Endodermal cell (in vitro differentiated cells): Measurements from ENCODE around the gene CTRB1. TPM values are rescaled to one million over a fixed set of nuclear protein-coding genes. Genes with fewer than 3 reads are reported as not detected.
"Not testable (repeated sequence)": the region's sequence is repeated elsewhere in the genome, so short reads cannot be mapped to it uniquely, and the experiment has no call there.

Experiments
- DNase-seq: peaks from one replicate; pipeline ENCODE4 v3.0.0-alpha.2; 2017
- H3K27ac ChIP-seq: 2 replicates; pipeline ENCODE4 v1.5.1; 2013; ENCODE audit warnings: mild to moderate bottlenecking, low read depth, low read length, moderate library complexity
- H3K27me3 ChIP-seq: 2 replicates; pipeline ENCODE4 v1.6.1; 2013; ENCODE audit warnings: mild to moderate bottlenecking, low read length, moderate library complexity; ENCODE audit not compliant: insufficient read depth, control insufficient read depth, poor library complexity, severe bottlenecking
- H3K36me3 ChIP-seq: 2 replicates; pipeline ENCODE4 v1.7.0; 2013; ENCODE audit warnings: mild to moderate bottlenecking, low read length, moderate library complexity; ENCODE audit not compliant: control insufficient read depth, insufficient read depth
- H3K4me1 ChIP-seq: one replicate; pipeline ENCODE4 v1.7.0; 2013; ENCODE audit warnings: low read length; ENCODE audit not compliant: control insufficient read depth, insufficient read depth
- H3K4me3 ChIP-seq: 2 replicates; pipeline ENCODE4 v1.5.1; 2013; ENCODE audit warnings: mild to moderate bottlenecking, low read length, moderate library complexity
- H3K9ac ChIP-seq: 2 replicates; pipeline ENCODE4 v1.6.1; 2013; ENCODE audit warnings: mild to moderate bottlenecking, low read length, moderate library complexity; ENCODE audit not compliant: poor library complexity, severe bottlenecking; ENCODE audit errors: extremely low read depth
- H3K9me3 ChIP-seq: 2 replicates; pipeline ENCODE4 v1.6.1; 2013; ENCODE audit warnings: mild to moderate bottlenecking, low read length, moderate library complexity; ENCODE audit not compliant: control insufficient read depth
- H3K27ac Mint-ChIP-seq: 2 replicates; pipeline ENCODE4 v1.8.0; 2020; ENCODE audit warnings: mixed read lengths
- H3K27me3 Mint-ChIP-seq: 2 replicates; pipeline ENCODE4 v1.8.0; 2021; ENCODE audit warnings: mild to moderate bottlenecking, mixed read lengths; ENCODE audit not compliant: insufficient read depth
- H3K36me3 Mint-ChIP-seq: 2 replicates; pipeline ENCODE4 v1.8.0; 2020; ENCODE audit warnings: low read depth, mixed read lengths
- H3K4me1 Mint-ChIP-seq: 2 replicates; pipeline ENCODE4 v1.8.0; 2020; ENCODE audit warnings: mixed read lengths
- H3K4me3 Mint-ChIP-seq: 2 replicates; pipeline ENCODE4 v1.8.0; 2020; ENCODE audit warnings: mild to moderate bottlenecking, moderate library complexity, mixed read lengths
- H3K9me3 Mint-ChIP-seq: 2 replicates; pipeline ENCODE4 v1.8.0; 2020; ENCODE audit warnings: mild to moderate bottlenecking, mixed read lengths
- WGBS, 2 experiments: methylation state at CpG; one replicate each; pipeline versions ENCODE4 v1.1.5 to v1.1.7; 2013; ENCODE audit warnings: missing lambda C conversion rate in 2 of 2, mixed read lengths in 1 of 2; ENCODE audit not compliant: insufficient coverage in 1 of 2, insufficient read length in 1 of 2; 5-methylcytosine and 5-hydroxymethylcytosine counted together
- total RNA-seq, 2 donors: library from RNA; stranded (reverse); fragmentation: NEBNext Ultra II Directional in 1 of 2; extraction: Animal tissue kit (Norgen Biotek cat#: 25700) in 1 of 2; gene quantifications; 2 replicates in 1 of 2; 3 replicates in 1 of 2; pipeline ENCODE4 v1.2.1, GENCODE V29; 2021
- TF ChIP-seq, protein P1 (sequence below): fragments of 200-600 bp; sonication (generic); conservative IDR thresholded peaks from 2 replicates; pipeline ENCODE4 v1.5.0; 2021; ENCODE audit warnings: antibody characterized with exemption, mild to moderate bottlenecking

The CTRB1 gene
- total RNA-seq, 2 donors from 2014 or later, result not detected

DNA sequence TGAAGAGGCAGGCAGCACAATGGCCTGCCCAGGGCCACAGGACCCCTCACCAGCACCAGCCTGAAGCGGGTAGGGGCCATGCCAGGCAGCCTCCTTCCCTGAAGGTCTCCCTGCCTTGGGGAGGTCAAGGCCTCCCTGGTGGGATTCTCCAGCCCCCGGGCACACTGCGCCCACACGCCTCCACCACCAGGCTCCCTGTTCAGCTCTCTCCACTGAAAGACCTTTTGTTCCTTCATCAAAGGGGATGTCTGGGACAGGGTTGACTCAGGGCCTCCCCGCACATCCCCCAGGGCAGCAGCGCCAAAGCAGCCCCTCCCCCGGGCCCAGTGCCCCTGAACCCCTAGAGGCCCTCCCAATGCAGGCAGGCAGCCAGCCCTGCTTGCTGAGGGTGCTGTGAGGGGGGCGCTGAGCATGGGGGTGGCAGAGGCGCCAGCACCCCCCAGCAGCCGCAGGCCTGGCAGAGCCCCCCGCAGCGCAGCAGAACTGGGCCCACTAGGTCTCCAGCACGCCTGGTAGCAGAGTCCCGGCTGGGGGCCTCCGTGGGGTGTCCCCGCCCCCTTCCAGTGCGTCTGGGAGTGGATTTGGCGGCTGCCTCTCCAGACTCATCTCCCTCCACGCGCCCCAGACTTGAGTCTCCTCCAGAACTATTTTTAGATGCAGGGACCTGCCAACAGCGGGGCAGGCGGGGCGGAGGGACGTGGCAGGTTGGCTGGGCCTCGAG lies 19.5 kb downstream of the CTRB1 start:
- Histone ChIP-seq H3K27me3 (no peaks in the 10 kb centered on the region), H3K4me1 (no peaks in the 10 kb centered on the region), H3K27ac (peak overlapping the region; percentile 81), H3K9ac (no peak overlapping the region), H3K36me3 (peaks cover 17% of the 10 kb centered on the region), H3K9me3 (no peaks in the 10 kb centered on the region), H3K4me3 (no peak overlapping the region)
- WGBS, 2 experiments, result 83 to 91% methylated on average over 8 to 25 of the region's 25 CpGs
- peaks cover 53% of the 10 kb centered on the region for H3K36me3 Mint-ChIP-seq
- no peak overlapping the region for H3K4me3 Mint-ChIP-seq
- H3K4me1 Mint-ChIP-seq, result no peaks in the 10 kb centered on the region
- TF ChIP-seq, protein P1, sequence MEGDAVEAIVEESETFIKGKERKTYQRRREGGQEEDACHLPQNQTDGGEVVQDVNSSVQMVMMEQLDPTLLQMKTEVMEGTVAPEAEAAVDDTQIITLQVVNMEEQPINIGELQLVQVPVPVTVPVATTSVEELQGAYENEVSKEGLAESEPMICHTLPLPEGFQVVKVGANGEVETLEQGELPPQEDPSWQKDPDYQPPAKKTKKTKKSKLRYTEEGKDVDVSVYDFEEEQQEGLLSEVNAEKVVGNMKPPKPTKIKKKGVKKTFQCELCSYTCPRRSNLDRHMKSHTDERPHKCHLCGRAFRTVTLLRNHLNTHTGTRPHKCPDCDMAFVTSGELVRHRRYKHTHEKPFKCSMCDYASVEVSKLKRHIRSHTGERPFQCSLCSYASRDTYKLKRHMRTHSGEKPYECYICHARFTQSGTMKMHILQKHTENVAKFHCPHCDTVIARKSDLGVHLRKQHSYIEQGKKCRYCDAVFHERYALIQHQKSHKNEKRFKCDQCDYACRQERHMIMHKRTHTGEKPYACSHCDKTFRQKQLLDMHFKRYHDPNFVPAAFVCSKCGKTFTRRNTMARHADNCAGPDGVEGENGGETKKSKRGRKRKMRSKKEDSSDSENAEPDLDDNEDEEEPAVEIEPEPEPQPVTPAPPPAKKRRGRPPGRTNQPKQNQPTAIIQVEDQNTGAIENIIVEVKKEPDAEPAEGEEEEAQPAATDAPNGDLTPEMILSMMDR, result no peak
- H3K27ac Mint-ChIP-seq, result no peak overlapping the region
- no peaks in the 10 kb centered on the region for H3K9me3 Mint-ChIP-seq
- no peaks in the 10 kb centered on the region for H3K27me3 Mint-ChIP-seq
- no peak for DNase-seq

DNA sequence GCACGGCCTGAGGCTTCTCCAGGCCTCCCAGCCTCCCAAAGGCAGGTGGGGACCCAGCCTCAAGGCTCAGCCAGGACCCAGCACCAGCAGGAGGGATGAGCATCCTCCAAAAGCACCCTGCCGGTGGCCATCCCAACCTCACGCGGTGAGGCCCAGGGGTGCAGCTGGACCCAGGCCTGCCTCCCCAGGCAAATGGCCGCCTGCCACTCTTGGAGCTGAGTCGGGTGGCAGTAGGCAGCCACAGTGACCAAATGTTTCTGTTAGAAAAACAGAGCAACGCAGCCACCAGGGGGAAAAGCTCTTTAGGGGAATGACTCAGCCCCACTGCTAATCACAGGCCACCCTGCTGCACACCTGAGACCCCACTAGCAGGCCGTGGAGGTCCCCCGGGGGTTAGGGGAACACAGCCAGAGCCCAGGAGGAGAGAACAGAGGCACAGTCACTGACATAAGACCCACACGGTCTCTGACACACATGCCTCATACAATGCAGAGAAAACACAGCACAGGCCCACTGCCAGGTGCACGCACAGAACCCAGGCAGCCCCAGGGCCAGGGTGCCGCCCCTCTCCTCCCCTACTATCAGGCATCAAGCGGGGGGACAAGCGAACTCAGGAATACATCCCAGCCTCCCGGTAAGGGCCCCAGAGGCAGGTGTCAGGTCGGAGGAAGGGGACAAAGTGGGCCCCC lies 20.2 kb downstream of the CTRB1 start:
- no peaks in the 10 kb centered on the region for H3K27me3 Mint-ChIP-seq
- Histone ChIP-seq H3K4me3 (no peak overlapping the region), H3K27ac (peak overlapping the region; percentile 81)

DNA sequence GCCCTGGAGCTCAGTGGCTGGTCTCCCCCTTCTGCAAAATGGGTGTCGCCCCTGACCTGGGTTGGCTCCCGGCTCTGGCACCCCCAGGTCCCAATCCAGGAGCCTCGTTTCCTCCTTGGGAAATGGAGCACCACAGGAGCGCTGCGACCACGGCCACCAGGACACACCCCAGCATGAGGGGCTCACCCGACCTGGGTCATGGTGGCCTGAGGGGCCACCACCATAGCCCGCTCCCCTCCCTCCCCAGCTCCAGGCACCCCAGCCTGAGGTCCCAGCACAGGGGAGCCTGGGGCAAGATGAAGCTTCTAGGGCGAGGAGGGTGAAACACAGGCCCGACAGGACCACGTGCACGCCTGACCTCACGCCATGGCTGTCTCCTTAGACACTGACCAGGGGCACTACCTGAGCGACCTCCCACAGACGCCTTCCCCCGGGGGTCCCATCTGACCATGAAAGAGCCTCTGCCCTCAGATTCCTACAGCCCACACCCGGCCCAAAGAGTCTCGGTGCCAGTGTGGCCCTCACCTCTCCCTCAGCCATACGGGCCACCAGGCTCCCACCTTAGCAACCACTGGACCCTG lies 20.8 kb downstream of the CTRB1 start:
- no peak overlapping the region for H3K4me3 ChIP-seq
- no peaks in the 10 kb centered on the region for H3K27me3 ChIP-seq
- Mint-ChIP-seq H3K4me1 (peaks cover 4% of the 10 kb centered on the region), H3K36me3 (peaks cover 51% of the 10 kb centered on the region), H3K4me3 (no peak overlapping the region), H3K27me3 (no peaks in the 10 kb centered on the region), H3K9me3 (no peaks in the 10 kb centered on the region), H3K27ac (peak overlapping the region; percentile 75)
- no peak for DNase-seq
- H3K36me3 ChIP-seq, result peaks cover 11% of the 10 kb centered on the region
- H3K9me3 ChIP-seq, result no peaks in the 10 kb centered on the region
- TF ChIP-seq, protein P1, result no peak
- no peak overlapping the region for H3K9ac ChIP-seq
- peak overlapping the region; percentile 81 for H3K27ac ChIP-seq
- no peaks in the 10 kb centered on the region for H3K4me1 ChIP-seq
- 93 to 96% methylated on average over 11 to 19 of the region's 19 CpGs for WGBS, 2 experiments

More for the DNA sequence above, 20.2 kb downstream of the CTRB1 start:
- Histone ChIP-seq H3K9ac (no peak overlapping the region), H3K9me3 (no peaks in the 10 kb centered on the region), H3K27me3 (no peaks in the 10 kb centered on the region), H3K36me3 (peaks cover 15% of the 10 kb centered on the region), H3K4me1 (no peaks in the 10 kb centered on the region)
- 94% methylated on average over 9 to 16 of the region's 16 CpGs for WGBS, 2 experiments
- DNase-seq, result no peak
- TF ChIP-seq, protein P1, result peak; percentile 47
- no peaks in the 10 kb centered on the region for H3K9me3 Mint-ChIP-seq
- H3K27ac Mint-ChIP-seq, result peak overlapping the region; percentile 91
- H3K36me3 Mint-ChIP-seq, result peaks cover 53% of the 10 kb centered on the region
- no peaks in the 10 kb centered on the region for H3K4me1 Mint-ChIP-seq
- no peak overlapping the region for H3K4me3 Mint-ChIP-seq

DNA sequence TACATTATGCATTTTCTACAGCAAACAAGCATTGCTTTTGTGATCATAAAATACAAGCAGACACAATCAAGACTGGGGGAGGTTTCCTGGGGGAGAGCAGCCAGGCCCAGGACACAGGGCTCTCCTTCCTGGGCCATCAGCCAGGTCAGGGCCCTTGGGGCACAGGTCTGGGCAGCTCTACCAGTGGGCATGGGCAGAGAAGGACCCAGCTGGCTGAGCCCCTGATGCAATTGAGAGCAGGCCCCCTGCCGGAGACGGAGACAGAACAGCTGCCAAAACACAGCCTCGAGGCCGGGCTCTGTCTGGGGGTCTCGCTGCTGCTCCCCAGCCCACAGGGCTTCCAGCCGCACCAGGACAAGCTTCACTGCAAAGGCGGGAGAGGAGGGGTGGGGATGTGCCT lies 21.8 kb downstream of the CTRB1 start:
- DNase-seq, H3K36me3 ChIP-seq, H3K4me3 ChIP-seq, H3K9me3 Mint-ChIP-seq, H3K27me3 ChIP-seq, H3K9me3 ChIP-seq, H3K4me1 ChIP-seq, H3K4me1 Mint-ChIP-seq, H3K27me3 Mint-ChIP-seq, H3K4me3 Mint-ChIP-seq, H3K9ac ChIP-seq: not testable (repeated sequence)
- H3K36me3 Mint-ChIP-seq, result peaks cover 49% of the 10 kb centered on the region
- peak overlapping the region; percentile 75 for H3K27ac Mint-ChIP-seq
- H3K27ac ChIP-seq, result peak overlapping the region; percentile 5
- 94% methylated on average over 7 of the region's 7 CpGs for WGBS, 2 experiments
